Subcutaneous adipose tissue (tissue), 4 donors: Measurements from ENCODE around the gene PCDHA5. TPM values are rescaled to one million over a fixed set of nuclear protein-coding genes. Genes with fewer than 3 reads are reported as not detected.

Experiments
- total RNA-seq, 4 donors: library from RNA; depleted of rRNA; stranded (reverse); fragments of >200 nt; gene quantifications; one replicate each; pipeline ENCODE4 v1.1.0, GENCODE V29; 2016
- TF ChIP-seq, protein P1 (sequence below): fragments of 450-650 bp; IDR thresholded peaks from one replicate; pipeline ENCODE4 v1.5.1; 2016; ENCODE audit warnings: low read depth, mild to moderate bottlenecking, control low read depth, antibody characterized with exemption, moderate library complexity

Gene PCDHA5
- total RNA-seq: under 1 TPM in 3 of 4 donors, not detected in 1; 0.33 to 0.57 (median 0.51) TPM

DNA sequence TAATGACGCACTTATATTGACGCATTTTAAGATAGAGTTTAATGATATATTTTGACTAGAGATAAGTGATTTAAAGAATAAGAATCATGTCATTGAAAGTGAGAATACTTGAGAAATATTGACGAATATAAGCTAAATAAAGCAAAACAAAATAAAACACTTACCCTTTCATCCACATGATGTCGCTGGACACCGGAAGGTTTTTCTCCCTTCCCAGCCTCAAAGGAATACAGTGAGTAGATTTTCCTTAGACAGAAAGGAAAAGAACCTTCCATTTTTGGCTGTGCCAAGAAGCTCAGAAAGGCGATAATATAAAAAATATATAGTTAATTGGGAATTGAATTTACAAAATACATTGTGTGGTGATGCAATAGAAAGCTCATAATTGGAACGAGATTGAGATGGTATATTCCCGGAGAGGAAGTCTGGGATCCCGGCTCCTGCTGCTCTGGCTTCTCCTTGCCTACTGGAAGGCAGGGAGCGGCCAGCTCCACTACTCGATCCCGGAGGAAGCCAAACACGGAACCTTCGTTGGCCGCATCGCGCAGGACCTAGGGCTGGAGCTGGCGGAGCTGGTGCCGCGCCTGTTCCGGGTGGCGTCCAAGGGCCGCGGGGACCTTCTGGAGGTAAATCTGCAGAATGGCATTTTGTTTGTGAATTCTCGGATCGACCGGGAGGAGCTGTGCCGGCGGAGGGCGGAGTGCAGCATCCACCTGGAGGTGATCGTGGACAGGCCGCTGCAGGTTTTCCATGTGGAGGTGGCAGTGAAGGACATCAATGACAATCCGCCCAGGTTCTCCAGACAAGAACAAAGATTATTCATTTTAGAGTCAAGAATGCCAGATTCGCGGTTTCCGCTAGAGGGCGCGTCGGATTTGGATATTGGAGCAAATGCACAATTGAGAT, at the start of gene PCDHA5:
Gene PCDHA5, plus strand, starts transcription at position 239 of the 906 bp plus-strand sequence.
- TF ChIP-seq, protein P1, sequence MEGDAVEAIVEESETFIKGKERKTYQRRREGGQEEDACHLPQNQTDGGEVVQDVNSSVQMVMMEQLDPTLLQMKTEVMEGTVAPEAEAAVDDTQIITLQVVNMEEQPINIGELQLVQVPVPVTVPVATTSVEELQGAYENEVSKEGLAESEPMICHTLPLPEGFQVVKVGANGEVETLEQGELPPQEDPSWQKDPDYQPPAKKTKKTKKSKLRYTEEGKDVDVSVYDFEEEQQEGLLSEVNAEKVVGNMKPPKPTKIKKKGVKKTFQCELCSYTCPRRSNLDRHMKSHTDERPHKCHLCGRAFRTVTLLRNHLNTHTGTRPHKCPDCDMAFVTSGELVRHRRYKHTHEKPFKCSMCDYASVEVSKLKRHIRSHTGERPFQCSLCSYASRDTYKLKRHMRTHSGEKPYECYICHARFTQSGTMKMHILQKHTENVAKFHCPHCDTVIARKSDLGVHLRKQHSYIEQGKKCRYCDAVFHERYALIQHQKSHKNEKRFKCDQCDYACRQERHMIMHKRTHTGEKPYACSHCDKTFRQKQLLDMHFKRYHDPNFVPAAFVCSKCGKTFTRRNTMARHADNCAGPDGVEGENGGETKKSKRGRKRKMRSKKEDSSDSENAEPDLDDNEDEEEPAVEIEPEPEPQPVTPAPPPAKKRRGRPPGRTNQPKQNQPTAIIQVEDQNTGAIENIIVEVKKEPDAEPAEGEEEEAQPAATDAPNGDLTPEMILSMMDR: no peak

DNA sequence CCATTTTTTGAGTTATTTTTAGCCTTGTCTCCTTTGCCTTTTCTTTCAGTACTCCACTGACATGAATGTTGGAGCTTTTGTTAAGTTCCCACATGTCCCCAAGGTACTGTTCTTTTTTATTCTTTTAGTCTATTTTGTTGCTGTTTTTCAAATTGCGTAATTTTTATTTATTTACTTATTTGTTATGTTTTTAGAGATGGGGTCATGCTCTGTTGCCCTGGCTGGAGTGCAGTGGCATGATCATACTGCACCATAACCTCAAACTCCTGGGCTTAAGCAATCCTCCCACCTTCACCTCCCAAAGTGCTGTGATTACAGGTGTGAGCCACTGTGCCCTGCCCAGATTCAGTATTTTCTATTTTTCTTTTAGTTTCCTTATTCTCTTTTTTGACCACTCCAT, 40.9 kb upstream of the PCDHA5 start:
- TF ChIP-seq, protein P1: no peak

DNA sequence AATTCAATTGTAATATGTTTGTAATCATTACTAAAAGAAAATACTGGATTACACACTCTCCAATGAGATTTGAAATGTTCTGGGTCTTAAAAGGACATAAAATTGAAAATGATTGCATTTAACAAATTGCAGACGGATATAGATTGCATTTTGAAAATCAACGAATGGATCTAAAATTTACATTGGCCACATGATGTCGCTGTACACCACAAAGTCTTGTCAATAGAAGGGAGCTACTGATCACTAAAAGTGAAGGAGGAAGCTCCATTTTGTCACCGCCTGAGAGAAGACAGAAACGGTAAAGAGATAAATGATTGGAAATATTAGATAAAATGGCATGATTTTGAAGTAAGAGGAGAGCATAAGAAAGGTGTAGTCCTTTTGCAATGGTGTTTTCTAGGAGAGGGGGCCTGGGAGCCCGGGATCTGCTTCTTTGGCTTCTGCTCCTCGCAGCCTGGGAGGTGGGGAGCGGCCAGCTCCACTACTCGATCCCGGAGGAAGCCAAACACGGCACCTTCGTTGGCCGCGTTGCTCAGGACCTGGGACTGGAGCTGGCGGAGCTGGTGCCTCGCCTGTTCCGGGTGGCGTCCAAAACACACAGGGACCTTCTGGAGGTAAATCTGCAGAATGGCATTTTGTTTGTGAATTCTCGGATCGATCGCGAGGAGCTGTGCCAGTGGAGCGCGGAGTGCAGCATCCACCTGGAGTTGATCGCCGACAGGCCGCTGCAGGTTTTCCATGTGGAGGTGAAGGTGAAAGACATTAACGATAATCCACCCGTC, 35.3 kb upstream of the PCDHA5 start, which contains the start of gene PCDHA1:
Gene PCDHA1, plus strand, starts transcription at position 236 of the 782 bp plus-strand sequence.
- TF ChIP-seq, protein P1: no peak

DNA sequence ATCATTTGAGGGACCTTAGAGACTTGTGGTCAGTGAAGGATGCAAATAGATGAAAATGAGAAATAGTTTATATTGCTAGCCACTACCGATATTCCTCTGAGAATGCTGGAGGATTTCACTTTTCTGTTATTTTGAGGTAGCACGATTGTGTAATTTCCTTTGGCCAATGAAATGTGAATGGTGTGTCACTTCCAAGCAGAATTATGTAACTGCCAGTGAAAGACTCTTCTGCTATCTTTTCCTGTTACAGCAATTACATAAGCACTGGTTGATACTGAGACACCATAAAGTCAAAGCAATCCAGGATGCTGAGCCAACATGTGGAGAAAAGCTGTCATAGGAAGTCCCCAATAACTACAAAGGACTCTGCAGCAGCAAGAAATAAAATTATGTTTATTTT, 30.3 kb upstream of the PCDHA5 start:
- TF ChIP-seq, protein P1: no peak

DNA sequence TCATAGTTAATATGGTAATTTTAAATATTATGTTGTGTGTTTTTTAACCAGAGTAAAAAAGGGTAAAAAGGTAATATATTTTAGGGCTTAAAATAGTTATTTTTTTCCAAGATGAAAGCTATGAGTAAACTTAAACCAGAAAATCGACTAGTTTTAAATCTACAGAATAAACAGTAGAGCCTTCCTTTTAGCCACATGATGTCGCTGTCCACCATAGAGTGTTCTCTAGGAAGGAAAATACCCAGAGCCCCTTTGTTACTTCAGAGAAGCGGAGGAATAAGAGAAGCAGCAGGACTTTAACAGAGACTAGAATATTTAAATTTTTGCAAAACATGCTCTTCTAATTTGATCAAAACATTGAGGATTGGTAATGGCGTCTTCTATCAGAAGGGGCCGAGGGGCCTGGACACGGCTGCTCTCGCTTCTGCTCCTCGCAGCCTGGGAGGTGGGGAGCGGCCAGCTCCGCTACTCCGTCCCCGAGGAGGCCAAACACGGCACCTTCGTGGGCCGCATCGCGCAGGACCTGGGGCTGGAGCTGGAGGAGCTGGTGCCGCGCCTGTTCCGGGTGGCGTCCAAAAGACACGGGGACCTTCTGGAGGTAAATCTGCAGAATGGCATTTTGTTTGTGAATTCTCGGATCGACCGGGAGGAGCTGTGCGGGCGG, 26.7 kb upstream of the PCDHA5 start, which contains the start of gene PCDHA2:
Gene PCDHA2, plus strand, starts transcription at position 258 of the 664 bp plus-strand sequence.
- TF ChIP-seq, protein P1: no peak

DNA sequence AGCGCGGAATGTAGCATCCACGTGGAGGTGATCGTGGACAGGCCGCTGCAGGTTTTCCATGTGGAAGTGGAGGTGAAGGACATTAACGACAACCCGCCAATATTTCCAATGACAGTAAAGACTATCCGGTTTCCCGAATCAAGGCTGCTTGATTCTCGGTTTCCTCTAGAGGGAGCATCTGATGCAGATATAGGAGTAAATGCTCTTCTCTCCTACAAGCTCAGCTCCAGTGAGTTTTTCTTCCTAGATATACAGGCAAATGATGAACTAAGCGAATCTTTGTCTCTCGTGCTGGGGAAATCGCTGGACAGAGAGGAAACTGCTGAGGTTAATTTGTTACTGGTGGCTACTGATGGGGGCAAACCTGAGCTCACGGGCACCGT, 26.2 kb upstream of the PCDHA5 start:
- TF ChIP-seq, protein P1: no peak
